K562 (cell line): Measurements from ENCODE around the gene DR1. TPM values are rescaled to one million over a fixed set of nuclear protein-coding genes. Genes with fewer than 3 reads are reported as not detected.
A peak's percentile ranks its signal among the peaks of the same experiment; 100 is the strongest.

Source experiments
- CBFA2T3 ChIP-seq: fragments of 450-650 bp; IDR thresholded peaks from 2 replicates; pipeline ENCODE4 v1.6.1; 2017
- CREB1 ChIP-seq, 2 experiments: sonication (generic) in 1 of 2; formaldehyde crosslinking in 1 of 2; IDR thresholded peaks; 2 replicates each; pipeline versions ENCODE4 v1.6.1 to v1.8.0; 2012 to 2022; ENCODE audit warnings: inconsistent platforms in 1 of 2, mild to moderate bottlenecking in 1 of 2, missing genetic modification reagents in 1 of 2, moderate library complexity in 1 of 2
- FOXK2 ChIP-seq, 2 experiments: fragments of 450-650 bp; IDR thresholded peaks in 1 of 2; conservative IDR thresholded peaks in 1 of 2; 2 replicates each; pipeline ENCODE4 v1.6.1; 2016; ENCODE audit warnings: low read depth in 2 of 2, mild to moderate bottlenecking in 1 of 2
- HLTF ChIP-seq: fragments of 450-650 bp; IDR thresholded peaks from 2 replicates; pipeline ENCODE4 v1.6.1; 2016
- KDM4B ChIP-seq, 2 experiments: fragments of 450-650 bp in 1 of 2; sonication (generic) in 1 of 2; IDR thresholded peaks; 2 replicates each; pipeline ENCODE4 v1.6.1; 2016 to 2017; ENCODE audit warnings: borderline replicate concordance in 2 of 2, antibody characterized with exemption in 1 of 2, low read depth in 1 of 2, mild to moderate bottlenecking in 1 of 2
- NCOA4 ChIP-seq: fragments of 450-650 bp; IDR thresholded peaks from 2 replicates; pipeline ENCODE4 v1.6.1; 2018; ENCODE audit warnings: mild to moderate bottlenecking; ENCODE audit not compliant: partially characterized antibody
- ZC3H11A ChIP-seq: IDR thresholded peaks from 2 replicates; pipeline ENCODE4 v1.6.1; 2012; ENCODE audit warnings: low read depth, low read length, improper control_type of control experiment
- ZNF57 ChIP-seq: fragments of 450-650 bp; formaldehyde crosslinking; IDR thresholded peaks from 2 replicates; pipeline ENCODE4 v1.4.0; 2020; ENCODE audit warnings: mild to moderate bottlenecking, moderate library complexity
- polyA plus RNA-seq, 8 experiments: library from polyadenylated mRNA; depleted of rRNA in 4 of 8; stranded (reverse) in 5 of 8; unstranded in 3 of 8; fragments of >200 nt; fragmentation: Nextera tagmentation in 2 of 8; fragmentation: Illumina TruSeq in 1 of 8; extraction: Ambion mirVana in 2 of 8; extraction: Trizol in 1 of 8; gene quantifications; 2 replicates each; pipeline versions ENCODE4 v1.2.1 to v1.2.3, GENCODE V29; 2011 to 2014; ENCODE audit warnings: inconsistent platforms in 1 of 8, missing spikeins in 1 of 8
- total RNA-seq, 7 experiments: library from RNA; depleted of rRNA in 6 of 7; stranded (reverse); fragments of >200 nt in 6 of 7; fragmentation: Illumina TruSeq in 2 of 7; extraction: Trizol in 2 of 7; gene quantifications; 2 replicates each; pipeline versions ENCODE4 v1.2.1 to v1.2.3, GENCODE V29; 2011 to 2021; ENCODE audit warnings: low replicate concordance in 1 of 7
- TF ChIP-seq, protein P1 (sequence below), 2 experiments: fragments of 450-650 bp in 1 of 2; sonication (generic) in 1 of 2; formaldehyde crosslinking in 1 of 2; IDR thresholded peaks; 2 replicates each; pipeline versions ENCODE4 v1.7.1 to v1.9.0; 2016 to 2022; ENCODE audit warnings: inconsistent platforms in 1 of 2, mild to moderate bottlenecking in 1 of 2, missing genetic modification reagents in 1 of 2
- TF ChIP-seq, protein P2 (sequence below), 3 experiments: fragments of 200-800 bp in 1 of 3; fragments of 250-450 bp in 1 of 3; fragments of 450-650 bp in 1 of 3; sonication (Bioruptor Pico) in 1 of 3; sonication (Bioruptor generic) in 1 of 3; formaldehyde crosslinking in 1 of 3; IDR thresholded peaks; 2 replicates each; pipeline versions ENCODE4 v1.6.1 to v1.8.0; 2016 to 2022; ENCODE audit warnings: mild to moderate bottlenecking in 2 of 3, missing genetic modification characterization in 2 of 3, missing compliant biosample characterization in 1 of 3, moderate library complexity in 1 of 3
- TF ChIP-seq, protein P3 (sequence below): fragments of 450-650 bp; IDR thresholded peaks from 2 replicates; pipeline ENCODE4 v1.6.1; 2014; ENCODE audit warnings: low read depth, mild to moderate bottlenecking, moderate library complexity, borderline replicate concordance

DR1 gene
- total and polyA plus RNA-seq, 9 of the 15 experiments (the other 6 are each of a cell fraction or from before 2014, with no cell fraction given): 8.1 to 78.8 (median 46.3) TPM

DNA sequence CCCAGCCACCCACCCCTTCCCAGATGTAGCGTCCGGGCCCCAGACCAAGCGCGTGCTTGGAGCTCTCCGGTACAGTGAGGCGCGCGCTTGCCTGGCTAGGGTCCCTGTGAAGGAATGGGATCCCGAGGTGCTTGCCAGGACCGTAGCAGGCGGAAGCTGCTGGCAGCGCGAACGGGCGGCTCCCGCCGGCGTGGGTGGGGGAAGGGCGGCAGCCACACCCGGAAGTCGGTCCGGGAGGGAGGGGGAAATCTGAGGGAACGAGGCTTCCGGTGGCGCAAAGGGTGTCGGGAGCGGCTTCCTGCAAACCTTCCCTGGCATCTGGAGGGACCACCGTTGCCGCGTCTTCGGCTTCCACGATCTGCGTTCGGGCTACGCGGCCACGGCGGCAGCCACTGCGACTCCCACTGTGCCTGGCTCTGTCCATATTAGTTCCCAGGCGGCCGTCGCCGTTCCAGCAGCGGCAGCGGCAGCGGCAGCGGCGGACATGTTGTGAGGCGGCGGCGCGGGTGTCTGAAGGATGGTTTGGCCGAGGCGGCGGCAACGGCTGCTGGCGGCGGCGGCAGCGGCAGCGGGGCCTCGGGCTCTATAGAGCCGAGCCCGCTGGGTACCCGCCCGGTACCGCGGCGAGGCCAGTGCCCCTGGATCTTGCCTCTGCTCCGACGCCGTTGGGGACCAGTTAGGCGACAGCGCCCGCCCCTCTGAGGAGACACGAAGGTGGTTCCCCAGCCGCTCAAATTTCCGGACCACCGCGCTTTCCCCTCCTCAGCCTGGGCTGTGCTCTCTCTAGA lies at the start of gene DR1 (continued):
- TF ChIP-seq, protein P1, sequence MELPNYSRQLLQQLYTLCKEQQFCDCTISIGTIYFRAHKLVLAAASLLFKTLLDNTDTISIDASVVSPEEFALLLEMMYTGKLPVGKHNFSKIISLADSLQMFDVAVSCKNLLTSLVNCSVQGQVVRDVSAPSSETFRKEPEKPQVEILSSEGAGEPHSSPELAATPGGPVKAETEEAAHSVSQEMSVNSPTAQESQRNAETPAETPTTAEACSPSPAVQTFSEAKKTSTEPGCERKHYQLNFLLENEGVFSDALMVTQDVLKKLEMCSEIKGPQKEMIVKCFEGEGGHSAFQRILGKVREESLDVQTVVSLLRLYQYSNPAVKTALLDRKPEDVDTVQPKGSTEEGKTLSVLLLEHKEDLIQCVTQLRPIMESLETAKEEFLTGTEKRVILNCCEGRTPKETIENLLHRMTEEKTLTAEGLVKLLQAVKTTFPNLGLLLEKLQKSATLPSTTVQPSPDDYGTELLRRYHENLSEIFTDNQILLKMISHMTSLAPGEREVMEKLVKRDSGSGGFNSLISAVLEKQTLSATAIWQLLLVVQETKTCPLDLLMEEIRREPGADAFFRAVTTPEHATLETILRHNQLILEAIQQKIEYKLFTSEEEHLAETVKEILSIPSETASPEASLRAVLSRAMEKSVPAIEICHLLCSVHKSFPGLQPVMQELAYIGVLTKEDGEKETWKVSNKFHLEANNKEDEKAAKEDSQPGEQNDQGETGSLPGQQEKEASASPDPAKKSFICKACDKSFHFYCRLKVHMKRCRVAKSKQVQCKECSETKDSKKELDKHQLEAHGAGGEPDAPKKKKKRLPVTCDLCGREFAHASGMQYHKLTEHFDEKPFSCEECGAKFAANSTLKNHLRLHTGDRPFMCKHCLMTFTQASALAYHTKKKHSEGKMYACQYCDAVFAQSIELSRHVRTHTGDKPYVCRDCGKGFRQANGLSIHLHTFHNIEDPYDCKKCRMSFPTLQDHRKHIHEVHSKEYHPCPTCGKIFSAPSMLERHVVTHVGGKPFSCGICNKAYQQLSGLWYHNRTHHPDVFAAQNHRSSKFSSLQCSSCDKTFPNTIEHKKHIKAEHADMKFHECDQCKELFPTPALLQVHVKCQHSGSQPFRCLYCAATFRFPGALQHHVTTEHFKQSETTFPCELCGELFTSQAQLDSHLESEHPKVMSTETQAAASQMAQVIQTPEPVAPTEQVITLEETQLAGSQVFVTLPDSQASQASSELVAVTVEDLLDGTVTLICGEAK (IDR thresholded peaks at IDR 0.05): peak; percentile 95
- TF ChIP-seq, protein P1 (CRISPR knock-in tag; IDR thresholded peaks at IDR 0.05): no peak
- TF ChIP-seq NCOA4: no peak
- TF ChIP-seq, protein P2, sequence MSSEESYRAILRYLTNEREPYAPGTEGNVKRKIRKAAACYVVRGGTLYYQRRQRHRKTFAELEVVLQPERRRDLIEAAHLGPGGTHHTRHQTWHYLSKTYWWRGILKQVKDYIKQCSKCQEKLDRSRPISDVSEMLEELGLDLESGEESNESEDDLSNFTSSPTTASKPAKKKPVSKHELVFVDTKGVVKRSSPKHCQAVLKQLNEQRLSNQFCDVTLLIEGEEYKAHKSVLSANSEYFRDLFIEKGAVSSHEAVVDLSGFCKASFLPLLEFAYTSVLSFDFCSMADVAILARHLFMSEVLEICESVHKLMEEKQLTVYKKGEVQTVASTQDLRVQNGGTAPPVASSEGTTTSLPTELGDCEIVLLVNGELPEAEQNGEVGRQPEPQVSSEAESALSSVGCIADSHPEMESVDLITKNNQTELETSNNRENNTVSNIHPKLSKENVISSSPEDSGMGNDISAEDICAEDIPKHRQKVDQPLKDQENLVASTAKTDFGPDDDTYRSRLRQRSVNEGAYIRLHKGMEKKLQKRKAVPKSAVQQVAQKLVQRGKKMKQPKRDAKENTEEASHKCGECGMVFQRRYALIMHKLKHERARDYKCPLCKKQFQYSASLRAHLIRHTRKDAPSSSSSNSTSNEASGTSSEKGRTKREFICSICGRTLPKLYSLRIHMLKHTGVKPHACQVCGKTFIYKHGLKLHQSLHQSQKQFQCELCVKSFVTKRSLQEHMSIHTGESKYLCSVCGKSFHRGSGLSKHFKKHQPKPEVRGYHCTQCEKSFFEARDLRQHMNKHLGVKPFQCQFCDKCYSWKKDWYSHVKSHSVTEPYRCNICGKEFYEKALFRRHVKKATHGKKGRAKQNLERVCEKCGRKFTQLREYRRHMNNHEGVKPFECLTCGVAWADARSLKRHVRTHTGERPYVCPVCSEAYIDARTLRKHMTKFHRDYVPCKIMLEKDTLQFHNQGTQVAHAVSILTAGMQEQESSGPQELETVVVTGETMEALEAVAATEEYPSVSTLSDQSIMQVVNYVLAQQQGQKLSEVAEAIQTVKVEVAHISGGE (CRISPR knock-in tag; IDR thresholded peaks at IDR 0.05): peak in 2 of 3 experiments; percentile 70 to 96; a peak in 4 of 6 replicates
- peak; percentile 29 for TF ChIP-seq CBFA2T3
- TF ChIP-seq, protein P3, sequence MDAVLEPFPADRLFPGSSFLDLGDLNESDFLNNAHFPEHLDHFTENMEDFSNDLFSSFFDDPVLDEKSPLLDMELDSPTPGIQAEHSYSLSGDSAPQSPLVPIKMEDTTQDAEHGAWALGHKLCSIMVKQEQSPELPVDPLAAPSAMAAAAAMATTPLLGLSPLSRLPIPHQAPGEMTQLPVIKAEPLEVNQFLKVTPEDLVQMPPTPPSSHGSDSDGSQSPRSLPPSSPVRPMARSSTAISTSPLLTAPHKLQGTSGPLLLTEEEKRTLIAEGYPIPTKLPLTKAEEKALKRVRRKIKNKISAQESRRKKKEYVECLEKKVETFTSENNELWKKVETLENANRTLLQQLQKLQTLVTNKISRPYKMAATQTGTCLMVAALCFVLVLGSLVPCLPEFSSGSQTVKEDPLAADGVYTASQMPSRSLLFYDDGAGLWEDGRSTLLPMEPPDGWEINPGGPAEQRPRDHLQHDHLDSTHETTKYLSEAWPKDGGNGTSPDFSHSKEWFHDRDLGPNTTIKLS: peak; percentile 92
- TF ChIP-seq KDM4B (IDR thresholded peaks at IDR 0.05; ENCODE audit: borderline replicate concordance in 2 of 2, low read depth in 1 of 2): peak in 1 of 2 experiments; percentile 98; a peak in 2 of 4 replicates
- peak; percentile 15 to 47; a peak in 2 of 4 replicates for TF ChIP-seq FOXK2 (conservative IDR thresholded peaks at IDR 0.05 in 1 of 2, IDR thresholded peaks at IDR 0.05 in 1 of 2; ENCODE audit: low read depth in 2 of 2)
- no peak for TF ChIP-seq ZC3H11A
- 0 out of 2 replicates have a peak, but pooled peaks have one; percentile 40 for TF ChIP-seq HLTF
- TF ChIP-seq ZNF57 (CRISPR knock-in tag): no peak
- peak; percentile 66 for TF ChIP-seq CREB1 (IDR thresholded peaks at IDR 0.05)
- peak; percentile 49; the same call in 1 of the 2 replicates for TF ChIP-seq CREB1 (CRISPR knock-in tag; IDR thresholded peaks at IDR 0.05)
